Right atrium auricular region (tissue), 2 donors: ENCODE data around the gene ZNF600. TPM values are rescaled to one million over a fixed set of nuclear protein-coding genes. Genes with fewer than 3 reads are reported as not detected.
A peak's percentile ranks its signal among the peaks of the same experiment; 100 is the strongest.
"Not testable (repeated sequence)": the region's sequence is repeated elsewhere in the genome, so short reads cannot be mapped to it uniquely, and the experiment has no call there.

Experiments
- DNase-seq: peaks from one replicate; pipeline ENCODE4 v3.0.0-alpha.2; 2019; ENCODE audit warnings: low spot score
- H3K27ac ChIP-seq, 2 donors: fragments of 200-600 bp; sonication (generic); 1 replicate in 1 of 2; 2 replicates in 1 of 2; pipeline ENCODE4 v1.5.1; 2016 to 2019
- H3K27me3 ChIP-seq, 2 donors: fragments of 200-600 bp; sonication (generic); one replicate each; pipeline versions ENCODE4 v1.5.1 to v1.6.0; 2017 to 2019
- H3K36me3 ChIP-seq: fragments of 200-600 bp; sonication (generic); one replicate; pipeline ENCODE4 v1.5.1; 2016
- H3K4me1 ChIP-seq, 2 donors: fragments of 200-600 bp; sonication (generic); one replicate each; pipeline versions ENCODE4 v1.5.1 to v1.6.0; 2017 to 2019
- H3K4me3 ChIP-seq, 2 donors: fragments of 200-600 bp; sonication (generic); 1 replicate in 1 of 2; 2 replicates in 1 of 2; pipeline ENCODE4 v1.5.1; 2017 to 2019; ENCODE audit warnings: mild to moderate bottlenecking in 1 of 2, moderate library complexity in 1 of 2
- H3K9me3 ChIP-seq, 2 donors: fragments of 200-600 bp; sonication (generic); one replicate each; pipeline ENCODE4 v1.5.1; 2019
- total RNA-seq, 2 donors: library from RNA; depleted of rRNA; stranded (reverse); fragments of >200 nt; gene quantifications; one replicate each; pipeline ENCODE4 v1.1.0, GENCODE V29; 2016
- TF ChIP-seq, protein P1 (sequence below), 2 donors: fragments of 200-600 bp; sonication (generic); IDR thresholded peaks; one replicate each; pipeline ENCODE4 v1.5.1; 2019; ENCODE audit warnings: antibody characterized with exemption in 2 of 2

The ZNF600 gene
- total RNA-seq, 2 donors from 2014 or later: 1.3 to 2.4 TPM

- H3K9me3 ChIP-seq: no peaks in the 10 kb centered on the region
- TF ChIP-seq, protein P1, sequence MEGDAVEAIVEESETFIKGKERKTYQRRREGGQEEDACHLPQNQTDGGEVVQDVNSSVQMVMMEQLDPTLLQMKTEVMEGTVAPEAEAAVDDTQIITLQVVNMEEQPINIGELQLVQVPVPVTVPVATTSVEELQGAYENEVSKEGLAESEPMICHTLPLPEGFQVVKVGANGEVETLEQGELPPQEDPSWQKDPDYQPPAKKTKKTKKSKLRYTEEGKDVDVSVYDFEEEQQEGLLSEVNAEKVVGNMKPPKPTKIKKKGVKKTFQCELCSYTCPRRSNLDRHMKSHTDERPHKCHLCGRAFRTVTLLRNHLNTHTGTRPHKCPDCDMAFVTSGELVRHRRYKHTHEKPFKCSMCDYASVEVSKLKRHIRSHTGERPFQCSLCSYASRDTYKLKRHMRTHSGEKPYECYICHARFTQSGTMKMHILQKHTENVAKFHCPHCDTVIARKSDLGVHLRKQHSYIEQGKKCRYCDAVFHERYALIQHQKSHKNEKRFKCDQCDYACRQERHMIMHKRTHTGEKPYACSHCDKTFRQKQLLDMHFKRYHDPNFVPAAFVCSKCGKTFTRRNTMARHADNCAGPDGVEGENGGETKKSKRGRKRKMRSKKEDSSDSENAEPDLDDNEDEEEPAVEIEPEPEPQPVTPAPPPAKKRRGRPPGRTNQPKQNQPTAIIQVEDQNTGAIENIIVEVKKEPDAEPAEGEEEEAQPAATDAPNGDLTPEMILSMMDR (IDR thresholded peaks at IDR 0.05): no peak
- no peak for DNase-seq
- no peak overlapping the region for H3K4me3 ChIP-seq
- H3K27ac ChIP-seq: no peak overlapping the region
- no peaks in the 10 kb centered on the region for H3K27me3 ChIP-seq
- no peaks in the 10 kb centered on the region for H3K4me1 ChIP-seq
- peaks cover 25% of the 10 kb centered on the region for H3K36me3 ChIP-seq
Measured at GRCh38 chr19:52809801-52810200, 23.2 kb upstream of the ZNF600 start.

DNA sequence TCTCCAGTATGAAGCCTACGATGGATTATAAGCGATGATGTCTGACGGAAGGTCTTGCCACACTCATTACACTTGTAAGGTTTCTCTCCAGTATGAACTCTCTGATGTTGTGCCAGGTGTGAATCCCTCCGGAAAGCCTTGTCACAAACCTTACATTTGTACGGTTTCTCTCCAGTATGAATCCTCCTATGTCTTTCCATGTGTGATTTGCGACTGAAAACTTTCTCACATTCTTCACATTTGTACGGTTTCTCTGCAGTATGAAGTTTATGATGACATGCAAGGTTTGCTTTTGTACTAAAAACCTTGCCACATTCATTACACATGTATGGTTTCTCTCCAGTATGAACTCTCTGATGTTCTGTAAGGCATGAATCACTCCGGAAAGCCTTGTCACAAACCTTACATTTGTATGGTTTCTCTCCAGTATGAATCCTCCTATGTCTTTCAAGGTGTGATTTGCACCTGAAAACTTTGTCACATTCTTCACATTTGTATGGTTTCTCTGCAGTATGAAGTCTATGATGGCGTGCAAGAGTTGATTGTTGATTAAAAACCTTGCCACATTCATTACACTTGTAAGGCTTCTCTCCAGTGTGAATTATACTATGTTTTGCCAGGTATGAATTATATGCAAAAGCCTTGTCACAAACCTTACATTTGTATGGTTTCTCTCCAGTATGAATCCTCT lies 13.5 kb upstream of the ZNF600 start:
- H3K4me3 ChIP-seq, DNase-seq, H3K27me3 ChIP-seq, H3K27ac ChIP-seq, H3K4me1 ChIP-seq: not testable (repeated sequence)
- Histone ChIP-seq H3K9me3 (peaks cover 25 to 72% of the 10 kb centered on the region in 2 donors), H3K36me3 (peaks cover 54% of the 10 kb centered on the region)

DNA sequence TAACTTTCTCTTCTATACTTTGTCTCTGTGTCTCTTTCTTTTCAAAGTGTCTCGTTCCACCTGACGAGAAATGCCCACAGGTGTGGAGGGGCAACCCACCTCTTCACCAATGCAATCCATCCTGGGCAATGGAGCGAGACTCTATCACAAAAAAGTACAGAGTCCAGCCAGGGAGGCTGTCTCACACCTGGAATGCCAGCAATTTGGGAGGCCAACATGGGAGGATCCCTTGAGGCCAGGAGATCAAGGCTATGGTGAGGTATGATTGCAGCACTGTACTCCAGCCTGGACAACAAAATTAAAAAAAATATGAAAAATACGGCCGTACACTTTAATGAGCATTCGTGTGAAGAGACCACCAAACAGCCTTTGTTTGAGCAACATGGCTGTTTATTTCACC lies 2.8 kb upstream of the ZNF600 start:
- no peak overlapping the region for H3K4me3 ChIP-seq
- H3K9me3 ChIP-seq: no peaks in the 10 kb centered on the region
- H3K36me3 ChIP-seq: no peaks in the 10 kb centered on the region
- TF ChIP-seq, protein P1 (IDR thresholded peaks at IDR 0.05): no peak
- H3K27me3 ChIP-seq: no peaks in the 10 kb centered on the region
- H3K27ac ChIP-seq: no peak overlapping the region
- DNase-seq: no peak
- H3K4me1 ChIP-seq: peaks cover 0 to 9% of the 10 kb centered on the region in 2 donors

GRCh38 chr19:52786078-52786463 lies 520 bp downstream of the ZNF600 start:
- peak overlapping the region; percentile 62 to 69 for H3K27ac ChIP-seq
- no peaks in the 10 kb centered on the region for H3K36me3 ChIP-seq
- peak overlapping the region; percentile 58 to 65 for H3K4me3 ChIP-seq
- peaks cover 0 to 9% of the 10 kb centered on the region in 2 donors for H3K4me1 ChIP-seq
- TF ChIP-seq, protein P1 (IDR thresholded peaks at IDR 0.05): no peak
- no peaks in the 10 kb centered on the region for H3K27me3 ChIP-seq
- no peaks in the 10 kb centered on the region for H3K9me3 ChIP-seq
- no peak for DNase-seq

- Histone ChIP-seq H3K27ac (no peak overlapping the region), H3K4me3 (no peak overlapping the region), H3K27me3 (no peaks in the 10 kb centered on the region), H3K4me1 (peaks cover 0 to 9% of the 10 kb centered on the region in 2 donors), H3K9me3 (no peaks in the 10 kb centered on the region), H3K36me3 (no peaks in the 10 kb centered on the region)
- TF ChIP-seq, protein P1 (IDR thresholded peaks at IDR 0.05): no peak
- DNase-seq: no peak
Measured at GRCh38 chr19:52785506-52785905, 1.1 kb downstream of the ZNF600 start.

DNA sequence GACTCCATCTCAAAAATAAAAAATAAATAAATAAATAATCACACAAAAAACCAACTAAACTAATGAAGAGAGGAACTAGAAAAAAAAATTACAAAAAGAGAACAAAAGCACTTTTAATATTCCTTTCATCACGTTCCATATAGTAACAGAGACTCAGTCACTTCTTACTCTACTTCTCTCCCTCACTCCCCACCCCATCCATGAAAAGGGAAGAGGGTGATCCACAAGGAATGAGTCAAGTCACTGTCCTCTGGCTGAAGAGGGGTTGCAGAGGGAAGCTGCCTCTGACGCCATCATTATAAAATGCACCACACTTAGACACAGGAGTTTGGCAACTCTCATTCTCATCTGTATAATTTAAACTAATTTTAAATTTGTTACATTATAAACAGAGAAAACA lies 3.7 kb downstream of the ZNF600 start:
- H3K4me3 ChIP-seq, H3K9me3 ChIP-seq, H3K27ac ChIP-seq, H3K4me1 ChIP-seq, H3K36me3 ChIP-seq, H3K27me3 ChIP-seq, DNase-seq: not testable (repeated sequence)

DNA sequence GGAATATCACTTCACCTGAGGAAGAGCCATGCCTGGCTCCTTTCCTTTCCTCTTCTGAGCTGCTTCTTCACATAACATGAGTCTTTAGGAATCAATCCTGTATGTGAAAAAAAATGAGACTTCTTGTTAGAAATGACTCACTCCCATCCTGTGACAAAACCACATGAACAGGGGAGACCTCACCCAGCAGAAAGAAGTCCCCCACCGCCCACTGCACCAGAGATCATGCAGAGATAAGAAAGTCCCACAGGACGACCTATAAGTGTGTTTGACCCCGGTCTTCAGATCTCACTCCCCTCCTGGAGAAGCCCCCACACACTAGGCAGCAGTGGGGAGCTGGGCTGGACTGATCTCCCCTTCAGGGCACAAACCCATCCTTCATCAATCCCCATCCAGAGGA lies 7.8 kb downstream of the ZNF600 start:
- H3K4me3 ChIP-seq: no peak overlapping the region
- H3K36me3 ChIP-seq: peaks cover 8% of the 10 kb centered on the region
- H3K4me1 ChIP-seq: no peaks in the 10 kb centered on the region
- H3K27me3 ChIP-seq: no peaks in the 10 kb centered on the region
- H3K9me3 ChIP-seq: no peaks in the 10 kb centered on the region
- no peak overlapping the region for H3K27ac ChIP-seq
- TF ChIP-seq, protein P1 (IDR thresholded peaks at IDR 0.05): no peak
- no peak for DNase-seq

GRCh38 chr19:52756447-52756846 lies 30.1 kb downstream of the ZNF600 start:
- not testable (repeated sequence) for H3K36me3 ChIP-seq, H3K27me3 ChIP-seq, H3K4me3 ChIP-seq, DNase-seq, H3K27ac ChIP-seq, H3K9me3 ChIP-seq, H3K4me1 ChIP-seq
